T-helper 1 cell treated with Interleukin-12 subunit alpha and Interleukin-12 subunit beta and Interleukin-4 antibody, amounts not matched to agents 30 ng/mL and 1 ng/mL, for 36 hours (primary cell): Measurements from ENCODE around the gene DPAGT1. TPM values are rescaled to one million over a fixed set of nuclear protein-coding genes. Genes with fewer than 3 reads are reported as not detected.
"Not testable (repeated sequence)": the region's sequence is repeated elsewhere in the genome, so short reads cannot be mapped to it uniquely, and the experiment has no call there.

Source experiments
- intact Hi-C: fragments of 100-400 bp; cut with micrococcal nuclease; formaldehyde crosslinking; loops from one replicate; pipeline ENCODE4 v1.15.1; 2024
- total RNA-seq: library from RNA; stranded (reverse); gene quantifications from 2 replicates; pipeline ENCODE4 v1.2.3, GENCODE V29; 2022

DPAGT1 gene
- total RNA-seq: 67.6 and 68.0 TPM in 2 replicates

DNA sequence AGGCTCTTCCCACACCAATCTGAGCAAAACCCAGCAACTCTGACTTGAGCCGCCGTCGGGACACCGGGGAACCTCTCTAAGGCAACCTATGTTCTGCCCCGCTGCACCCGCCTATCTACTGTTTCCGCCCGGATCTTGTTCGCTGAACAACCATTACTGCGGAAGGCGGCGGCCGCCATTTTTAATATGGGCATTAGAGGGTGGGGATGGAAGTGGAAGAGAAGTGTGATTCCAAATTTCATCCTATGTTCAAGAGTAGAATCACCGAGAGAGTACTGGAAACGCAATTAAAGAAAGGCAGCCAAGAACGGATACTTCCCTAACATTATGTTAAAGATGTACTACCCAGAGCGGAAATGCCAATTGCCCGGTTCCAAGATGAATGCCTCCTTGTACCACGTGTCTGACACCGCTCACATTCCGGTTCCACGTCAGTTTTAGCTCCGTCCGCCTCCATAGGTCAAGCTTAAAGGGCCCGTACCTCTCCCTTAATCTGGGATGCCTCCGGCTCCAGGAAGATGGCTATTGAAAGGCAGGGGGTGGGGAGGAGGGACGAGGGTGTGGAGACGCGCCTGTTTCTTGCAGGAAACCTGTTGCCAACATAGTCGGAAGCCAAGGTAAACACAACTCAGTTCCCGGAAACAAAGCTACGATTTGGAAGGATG is at the start of gene DPAGT1:
TSS of gene DPAGT1 (minus strand) at position 95 of the 665 bp plus-strand sequence. CDS start 198 bp downstream, outside the sequence.
- intact Hi-C loops: loop anchor here (1.0 to 5.0 kb wide), 12 partner anchors 8 to 665 kb away; partner anchors contain the start of genes BCL9L, CENATAC, HINFP and HYOU1

DNA sequence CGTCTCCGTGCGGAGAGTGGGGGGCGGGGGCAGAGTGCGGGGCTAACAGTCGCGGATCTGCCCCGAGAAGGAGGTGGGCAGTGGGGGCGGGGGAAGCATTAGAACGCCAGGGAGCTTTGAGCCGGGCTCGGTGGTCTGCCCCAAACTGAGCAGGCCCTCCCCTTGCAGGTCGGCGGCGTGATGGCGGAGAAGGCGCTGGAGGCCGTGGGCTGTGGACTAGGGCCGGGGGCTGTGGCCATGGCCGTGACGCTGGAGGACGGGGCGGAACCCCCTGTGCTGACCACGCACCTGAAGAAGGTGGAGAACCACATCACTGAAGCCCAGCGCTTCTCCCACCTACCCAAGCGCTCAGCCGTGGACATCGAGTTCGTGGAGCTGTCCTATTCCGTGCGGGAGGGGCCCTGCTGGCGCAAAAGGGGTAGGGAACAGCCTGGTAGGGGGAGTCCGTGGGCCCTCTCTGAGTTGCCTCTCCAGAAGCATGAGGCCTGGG is 48.2 kb upstream of the DPAGT1 start:
- intact Hi-C loops: loop anchor here (1.0 kb wide), 1 partner anchor 18 kb away; the partner anchor contains the start of gene NLRX1

DNA sequence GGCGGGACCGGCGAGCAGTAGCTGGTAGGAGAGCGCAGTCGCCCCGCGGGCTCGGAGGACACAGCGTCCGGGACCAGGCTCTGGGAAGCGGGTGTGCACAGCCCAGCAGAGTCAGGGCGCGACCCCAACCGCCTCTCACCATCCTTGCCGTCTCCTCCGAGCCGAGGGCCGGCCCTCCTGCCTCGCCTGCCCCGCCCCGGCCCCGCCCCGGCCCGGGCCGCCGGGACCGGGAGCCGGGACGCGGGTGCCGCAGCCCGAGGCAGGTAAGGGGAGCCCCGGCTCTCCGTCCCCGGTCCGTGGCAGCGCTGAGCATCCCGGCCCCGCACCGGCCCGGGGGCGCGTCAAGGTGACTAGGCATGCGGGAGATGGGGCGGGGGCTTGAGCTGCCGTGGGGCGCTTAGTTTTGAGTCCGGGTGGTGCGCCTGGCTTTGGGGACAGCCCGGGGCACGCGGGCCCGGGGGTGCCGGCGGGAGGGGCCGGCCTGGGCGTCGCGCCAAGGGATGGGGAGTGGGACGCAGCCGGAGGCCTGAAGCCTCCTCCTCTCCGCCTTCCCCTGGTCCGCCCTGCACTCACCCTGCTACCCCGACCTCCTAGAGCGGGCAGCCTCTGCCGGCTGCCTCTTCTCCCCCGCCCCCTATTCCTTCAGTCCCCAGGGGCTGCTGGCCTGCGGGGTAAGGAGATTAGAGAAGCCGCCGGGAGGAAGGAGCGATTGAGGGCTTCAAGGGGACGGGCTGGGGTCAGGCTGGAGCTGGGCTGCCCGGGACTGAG is 47.5 kb upstream of the DPAGT1 start, which contains the start of gene ABCG4:
TSS of gene ABCG4 (plus strand) at position 35 of the 768 bp plus-strand sequence. CDS start 914 bp downstream, outside the sequence.
- intact Hi-C loops: loop anchor here (1.0 kb wide), 1 partner anchor 19 kb away; the partner anchor contains the start of gene NLRX1

DNA sequence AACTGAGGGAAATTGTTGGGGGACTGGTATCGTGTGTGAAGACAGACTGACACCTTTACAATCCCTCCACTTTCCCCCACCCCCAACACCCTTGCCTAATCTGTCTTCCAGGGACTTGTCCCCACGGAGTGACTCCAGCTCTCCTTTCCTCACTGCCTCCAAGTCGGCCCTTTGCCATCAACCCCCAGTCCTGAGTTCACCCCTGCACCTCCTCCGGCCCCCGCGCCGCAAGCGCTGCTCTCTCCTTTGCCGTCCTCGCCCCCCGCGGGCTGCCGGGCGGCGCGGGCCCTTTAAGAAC is 47.0 kb upstream of the DPAGT1 start:
- intact Hi-C loops: loop anchor here (1.0 kb wide), 1 partner anchor 20 kb away; the partner anchor contains the start of gene NLRX1

DNA sequence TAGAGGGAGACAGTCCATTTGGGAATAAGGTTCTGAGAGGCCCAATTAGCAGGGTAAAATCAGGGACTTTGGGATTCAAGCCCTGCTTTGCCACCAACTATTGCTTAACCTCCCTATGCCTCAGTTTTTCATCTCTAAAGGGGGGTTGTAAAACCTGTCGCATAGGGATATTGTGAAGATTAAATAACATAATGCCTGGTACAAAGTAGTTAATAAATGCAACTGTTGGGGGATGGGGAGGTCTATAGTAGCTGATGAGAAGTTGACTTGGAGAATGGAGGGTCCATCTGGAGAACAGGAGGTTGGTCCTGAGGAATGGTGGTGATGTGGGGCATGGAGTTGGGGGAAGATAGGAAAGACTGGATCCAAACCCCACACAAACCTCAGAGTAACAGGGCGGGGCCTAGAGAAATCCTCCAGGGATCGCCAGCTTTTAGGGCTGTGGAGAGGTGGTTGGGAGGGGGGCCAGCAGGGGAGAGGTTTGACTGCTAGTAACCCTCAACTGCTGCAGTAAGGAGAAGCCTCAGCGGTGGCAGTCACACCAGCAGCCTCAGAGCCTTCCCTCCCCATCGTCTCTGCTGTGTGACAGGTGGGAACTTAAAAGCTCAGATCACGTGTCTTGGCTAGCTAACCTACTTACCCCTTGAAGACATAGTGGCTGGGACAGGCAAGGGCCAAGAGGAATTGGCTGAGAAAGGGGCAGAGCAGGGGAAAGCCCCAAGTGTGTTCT is 46.1 kb upstream of the DPAGT1 start:
- intact Hi-C loops: no loop called here

DNA sequence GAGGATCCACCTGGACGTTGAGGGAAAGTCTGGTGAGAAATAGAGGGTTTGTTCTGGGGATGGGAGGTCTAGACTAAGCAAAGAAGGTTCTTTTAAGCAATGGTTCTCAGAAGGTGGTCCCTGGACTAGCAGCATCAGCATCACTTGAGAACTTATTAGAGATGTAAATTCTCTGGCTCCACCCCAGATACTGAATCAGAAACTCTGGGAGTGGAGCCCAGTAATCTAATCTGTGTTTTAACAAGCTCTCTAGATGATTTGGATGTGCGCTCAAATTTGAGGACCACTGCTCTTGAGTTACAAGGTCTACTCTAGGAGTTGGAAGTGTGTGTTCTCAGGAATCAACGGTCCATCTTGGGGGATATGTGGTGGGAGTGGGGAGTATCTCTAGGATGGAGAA is 43.9 kb upstream of the DPAGT1 start:
- intact Hi-C loops: loop anchor here (1.0 kb wide), 2 partner anchors 52 to 178 kb away; no protein-coding TSS in a partner anchor

DNA sequence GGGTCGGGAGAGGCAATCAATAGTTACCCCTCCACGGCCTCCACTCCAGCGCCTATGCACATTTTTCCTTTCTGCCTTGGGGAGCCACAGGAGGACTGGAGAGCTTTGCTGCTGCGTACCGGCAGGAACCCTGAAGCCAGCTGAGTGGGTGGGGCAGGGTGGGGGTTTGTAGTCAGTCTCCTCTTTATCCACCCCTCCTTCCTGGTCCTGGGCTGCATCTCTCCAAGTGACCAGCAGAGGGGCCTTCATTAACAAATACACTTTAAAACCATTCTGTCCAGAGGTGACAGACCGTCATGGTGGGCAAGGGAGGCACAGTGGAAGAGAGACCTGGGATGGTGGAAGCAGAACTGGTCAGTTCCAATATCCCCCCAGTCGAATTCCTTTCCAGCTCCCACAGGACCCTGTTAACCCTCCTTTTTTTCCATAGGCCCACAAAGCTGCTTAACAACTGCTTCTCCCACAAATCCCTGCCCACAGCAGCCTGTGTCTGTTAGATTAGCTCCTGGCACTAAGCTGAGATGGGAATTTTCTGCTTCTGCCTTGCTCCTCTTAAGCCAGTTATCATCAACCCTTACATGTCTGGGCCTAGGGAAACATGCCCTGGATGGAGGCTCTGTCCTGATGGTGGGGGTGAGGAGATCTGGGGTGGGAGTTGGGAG is 43.3 kb upstream of the DPAGT1 start:
- intact Hi-C loops: loop anchor here (1.0 kb wide), 2 partner anchors 52 to 178 kb away; no protein-coding TSS in a partner anchor

DNA sequence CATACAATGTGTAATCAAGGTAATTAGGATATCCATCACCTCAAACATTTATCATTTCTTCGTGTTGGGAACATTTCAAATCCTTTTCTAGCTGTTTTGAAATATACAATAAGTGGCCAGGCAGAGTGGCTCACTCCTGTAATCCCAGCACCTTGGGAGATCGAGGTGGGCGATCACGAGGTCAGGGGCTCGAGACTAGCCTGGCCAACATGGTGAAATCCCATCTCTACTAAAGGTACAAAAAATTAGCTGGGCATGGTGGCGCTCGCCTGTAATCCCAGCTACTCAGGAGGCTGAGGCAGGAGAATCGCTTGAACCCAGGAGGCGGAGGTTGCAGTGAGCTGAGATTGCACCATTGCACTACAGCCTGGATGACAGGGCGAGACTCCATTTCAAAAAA is 37.6 kb upstream of the DPAGT1 start:
- intact Hi-C loops: not testable (repeated sequence)

DNA sequence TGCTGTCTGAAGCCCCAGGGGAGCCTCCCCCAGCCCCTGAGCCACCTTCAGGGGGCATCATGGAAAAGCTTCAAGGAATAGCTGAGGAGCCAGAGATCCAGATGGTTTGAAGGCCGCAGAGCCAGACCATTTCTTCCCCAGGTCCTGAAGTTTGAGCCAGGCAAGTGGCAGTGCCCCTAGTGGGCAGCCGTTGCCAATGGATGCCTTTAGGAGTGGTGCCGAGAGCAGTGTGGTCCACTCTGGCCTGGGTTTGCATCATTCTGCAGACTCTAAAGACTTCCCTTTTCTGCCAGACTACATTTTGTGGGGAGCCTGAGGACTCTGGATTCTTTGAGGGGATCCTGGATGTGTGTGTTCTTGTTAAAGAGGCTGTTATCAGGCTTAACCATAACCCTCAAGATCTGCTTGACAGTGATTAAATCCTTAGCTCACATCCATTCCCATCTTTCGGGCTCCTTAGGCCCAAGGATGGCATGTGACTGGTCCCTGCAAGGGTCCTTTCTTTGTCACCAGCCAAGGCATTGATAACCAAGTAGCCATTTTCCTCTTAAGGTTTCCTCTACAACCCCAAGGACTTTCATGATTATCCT is 32.8 kb upstream of the DPAGT1 start:
- intact Hi-C loops: no loop called here

DNA sequence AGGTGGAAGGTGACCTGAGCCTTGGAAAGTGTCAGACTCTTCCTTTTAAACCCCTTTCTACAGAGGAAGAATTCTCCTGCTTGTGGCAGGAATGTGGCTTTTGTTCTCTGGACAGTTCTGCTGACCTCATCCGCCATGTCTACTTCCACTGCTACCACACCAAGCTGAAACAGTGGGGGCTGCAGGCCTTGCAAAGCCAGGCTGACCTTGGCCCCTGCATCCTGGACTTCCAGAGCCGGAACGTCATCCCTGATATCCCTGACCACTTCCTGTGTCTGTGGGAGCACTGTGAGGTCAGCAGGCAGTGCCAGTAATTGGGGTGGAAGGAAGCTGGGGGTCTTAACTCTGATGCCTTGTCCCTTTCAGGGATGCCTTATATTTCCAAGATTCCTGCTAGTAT is 29.0 kb upstream of the DPAGT1 start:
- intact Hi-C loops: no loop called here

DNA sequence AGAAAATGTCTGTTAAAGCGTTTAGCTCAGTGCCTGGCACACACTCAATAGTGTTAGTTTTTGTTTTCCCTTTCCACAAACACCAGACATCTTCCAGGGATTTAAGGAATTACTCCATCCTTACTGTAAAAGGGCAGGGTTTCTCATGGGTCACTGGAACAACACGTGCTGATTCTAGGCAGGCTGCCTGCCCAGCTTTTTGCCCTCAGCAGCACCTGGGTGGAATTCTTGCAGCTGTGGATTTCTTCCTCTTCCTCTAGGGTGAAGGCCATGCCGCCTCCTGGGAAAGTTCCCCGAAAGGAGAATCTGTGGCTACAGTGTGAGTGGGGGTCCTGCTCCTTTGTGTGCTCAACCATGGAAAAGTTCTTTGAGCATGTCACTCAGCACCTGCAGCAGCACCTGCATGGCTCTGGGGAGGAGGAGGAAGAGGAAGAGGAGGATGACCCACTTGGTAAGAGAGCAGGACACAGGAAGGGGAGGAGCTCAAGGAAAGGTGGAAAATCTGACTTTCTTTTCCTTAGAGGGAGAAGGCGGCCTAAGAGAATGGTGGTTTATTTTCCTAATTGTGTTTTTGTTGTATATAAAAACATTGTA is 25.1 kb upstream of the DPAGT1 start:
- intact Hi-C loops: loop anchor here (10.0 kb wide), 1 partner anchor 1088 kb away; the partner anchor contains the start of gene OAF

DNA sequence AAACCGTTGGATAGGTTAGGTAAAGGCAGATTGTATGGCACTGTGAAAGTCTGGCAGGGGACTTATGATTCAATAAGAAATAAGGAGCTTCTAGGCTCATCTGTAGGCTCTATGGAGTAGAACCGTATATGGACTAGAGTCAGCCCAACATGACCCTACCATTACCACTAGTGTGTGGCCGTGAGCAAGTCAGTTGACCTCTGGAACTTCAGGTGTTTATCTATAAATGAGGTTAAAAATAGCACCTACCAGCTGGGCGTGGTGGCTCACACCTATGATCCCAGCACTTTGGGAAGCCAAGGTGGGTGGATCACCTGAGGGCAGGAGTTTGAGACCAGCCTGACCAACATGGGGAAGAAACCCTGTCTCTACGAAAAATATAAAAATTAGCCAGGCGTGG is 24.2 kb upstream of the DPAGT1 start:
- intact Hi-C loops: loop anchor here (10.0 kb wide), 1 partner anchor 1089 kb away; the partner anchor contains the start of gene OAF

DNA sequence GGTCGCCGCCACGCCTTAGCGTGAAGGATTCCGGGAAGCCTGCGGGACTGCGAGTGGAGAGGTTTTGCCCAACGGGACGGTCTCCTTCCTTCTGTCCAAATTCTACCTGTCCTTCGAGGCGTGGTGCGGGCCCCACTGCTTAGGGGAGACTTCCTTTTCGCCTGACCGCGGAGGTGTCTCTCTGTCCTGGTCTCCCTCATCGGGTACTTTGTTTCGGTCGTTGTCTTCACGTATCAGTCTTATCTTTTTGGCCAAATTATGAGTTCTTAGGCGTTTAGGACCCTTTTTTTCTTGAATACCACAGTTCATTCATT is 20.1 kb upstream of the DPAGT1 start:
- intact Hi-C loops: loop anchor here (1.0 to 10.0 kb wide), 15 partner anchors 14 to 1093 kb away; partner anchors contain the start of genes C2CD2L, CENATAC, HYOU1 and NLRX1

DNA sequence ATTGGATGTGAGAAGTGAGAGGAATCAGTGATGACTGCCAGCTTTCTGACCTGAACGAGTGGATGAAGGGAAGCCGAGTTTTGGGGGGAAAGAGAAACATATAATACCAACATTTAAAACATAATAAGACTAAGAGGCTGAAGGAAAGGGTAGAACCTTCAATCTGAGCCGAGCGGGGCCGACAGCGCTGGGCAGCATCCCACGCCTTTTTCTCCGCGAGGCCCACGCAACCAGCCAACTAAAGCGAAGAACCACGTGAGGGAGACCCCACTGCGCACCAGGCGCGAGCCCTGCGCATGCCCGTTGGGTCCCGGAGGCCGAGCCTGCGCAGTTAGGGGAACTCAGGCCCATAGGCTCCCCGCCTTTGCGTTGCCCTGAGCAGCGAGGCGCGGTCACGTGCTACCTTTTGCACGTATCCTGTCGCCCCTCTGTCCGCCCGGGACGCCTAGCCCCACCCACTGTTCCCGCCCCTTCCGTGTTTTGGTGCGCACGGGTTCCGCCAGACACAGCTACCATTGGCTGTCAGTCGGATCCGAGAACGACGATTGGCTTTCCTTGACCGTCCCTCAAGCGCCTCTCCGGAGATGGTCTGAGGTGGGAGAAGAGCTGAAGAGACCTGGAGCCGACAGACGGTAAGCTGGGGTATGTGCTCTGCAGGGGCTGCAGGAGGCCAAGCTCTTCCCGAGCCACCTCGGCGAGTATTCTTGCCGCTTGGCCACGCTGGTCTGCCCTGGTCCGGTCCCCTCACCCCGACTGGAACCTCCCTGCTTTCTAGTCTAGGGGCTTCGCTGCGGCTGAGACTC is 19.6 kb upstream of the DPAGT1 start, which contains the start of gene HINFP:
TSS of gene HINFP (plus strand) at position 573 of the 803 bp plus-strand sequence. CDS start 5,365 bp downstream, outside the sequence.
- intact Hi-C loops: loop anchor here (1.0 to 10.0 kb wide), 15 partner anchors 14 to 1094 kb away; partner anchors contain the start of genes C2CD2L, CENATAC, HYOU1 and NLRX1

DNA sequence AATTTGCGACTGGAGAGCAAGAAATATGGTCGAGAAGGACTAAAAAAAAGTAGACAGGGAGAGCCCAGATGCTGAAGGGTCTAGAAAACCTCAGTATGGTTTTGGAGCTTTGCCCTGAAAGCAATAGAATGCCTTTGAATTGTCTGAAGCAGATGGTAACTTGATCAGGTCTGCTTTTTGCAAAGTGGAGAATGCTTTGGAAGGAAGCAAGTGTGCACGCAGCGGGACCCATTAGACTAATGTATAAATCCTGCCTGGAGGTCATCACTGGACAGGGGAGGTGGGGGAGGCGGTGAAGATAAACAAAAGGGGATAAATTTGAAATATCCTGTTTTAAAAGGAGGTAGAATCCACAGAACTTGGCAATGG is 19.0 kb upstream of the DPAGT1 start:
- intact Hi-C loops: loop anchor here (1.0 to 10.0 kb wide), 15 partner anchors 13 to 1094 kb away; partner anchors contain the start of genes C2CD2L, CENATAC, HYOU1 and NLRX1

DNA sequence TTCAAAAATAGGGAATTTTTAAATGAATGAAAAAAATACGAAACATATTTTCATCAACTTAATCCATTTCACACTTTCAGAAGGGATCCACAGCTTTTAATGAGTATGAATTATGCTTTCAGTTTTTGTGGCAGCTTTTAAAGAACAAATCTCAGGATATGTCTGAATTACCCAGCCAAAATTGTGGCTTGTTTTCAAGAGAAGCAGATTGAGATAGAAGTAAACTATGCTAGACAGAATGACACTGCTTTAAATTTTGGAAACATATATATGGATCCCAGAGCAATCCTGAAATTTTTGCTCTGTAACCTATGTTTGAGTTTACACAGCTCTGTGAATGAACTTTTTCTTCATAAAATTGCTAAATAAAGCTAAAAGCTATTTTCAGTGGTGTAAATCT is 17.3 kb upstream of the DPAGT1 start:
- intact Hi-C loops: no loop called here

DNA sequence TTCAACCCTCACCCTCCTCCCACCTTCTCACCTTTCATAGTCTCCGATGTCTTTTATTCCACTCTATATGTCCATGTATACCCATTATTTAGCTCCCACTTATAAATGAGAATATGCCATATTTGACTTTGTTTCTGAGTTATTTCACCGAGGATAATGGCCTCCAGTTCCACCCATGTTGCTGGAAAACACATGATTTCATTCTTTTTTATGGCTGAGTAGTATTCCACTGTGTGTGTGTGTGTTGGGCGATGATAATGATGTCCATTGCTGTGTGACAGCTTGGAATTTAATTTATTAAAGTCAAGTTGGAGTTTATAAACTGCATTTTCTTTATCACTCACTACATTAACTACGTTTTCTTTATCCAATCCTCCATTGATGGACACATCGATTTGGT is 16.6 kb upstream of the DPAGT1 start:
- intact Hi-C loops: no loop called here

DNA sequence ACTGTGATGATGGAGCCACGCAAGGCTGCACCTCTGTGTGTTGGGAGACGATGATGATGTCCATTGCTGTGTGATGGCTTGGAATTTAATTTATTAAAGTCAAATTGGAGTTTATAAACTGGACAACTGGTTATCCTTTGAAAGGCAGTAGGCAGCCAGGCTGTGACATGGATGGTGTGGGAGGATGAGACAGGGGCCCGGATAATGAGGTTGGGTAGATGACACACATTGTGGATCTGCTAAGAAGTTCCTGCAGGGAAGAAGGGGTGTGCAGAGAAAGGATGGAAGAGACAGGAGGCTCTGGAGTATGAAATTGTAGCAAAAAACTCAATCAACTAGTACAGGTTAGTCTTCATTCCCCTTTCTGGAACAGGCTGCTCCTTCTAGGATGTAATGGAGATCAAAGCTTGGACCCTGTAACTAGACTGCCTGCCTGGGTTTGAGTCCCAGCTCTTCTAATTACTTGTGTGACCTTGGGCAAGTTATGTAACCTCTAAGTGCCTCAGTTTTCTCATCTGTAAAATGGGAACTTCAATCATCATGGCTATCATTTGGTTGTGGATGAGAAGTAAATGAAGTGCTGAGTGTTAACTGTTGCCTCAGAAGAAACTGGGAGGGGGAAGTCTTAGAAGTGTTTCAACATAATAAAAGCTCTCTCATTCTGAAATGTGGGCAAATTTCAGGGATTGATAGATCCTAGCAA is 15.5 kb upstream of the DPAGT1 start:
- intact Hi-C loops: no loop called here
